ENCODE measurements around the gene DGKZ.

The DGKZ gene

GRCh38 chr11:46366260-46366659, 19.0 kb downstream of the DGKZ start:
- no peak overlapping the region for H2AFZ ChIP-seq (ENCODE audit: low read length)
- H3K4me1 ChIP-seq (ENCODE audit: low read length): no peaks in the 10 kb centered on the region
- no peak overlapping the region for H3K9ac ChIP-seq (ENCODE audit: low read length)
- no peaks in the 10 kb centered on the region for H4K20me1 ChIP-seq (ENCODE audit: insufficient read depth, low read length)
- peaks cover 18% of the 10 kb centered on the region for H3K79me2 ChIP-seq (ENCODE audit: low read length)
- no peaks in the 10 kb centered on the region for H3F3A ChIP-seq (ENCODE audit: insufficient read depth, low read length)
- no peak for DNase-seq
- no peak overlapping the region for H3K4me2 ChIP-seq (ENCODE audit: low read depth, low read length)
- H3K4me3 ChIP-seq (ENCODE audit: low read length): no peak overlapping the region
- no peaks in the 10 kb centered on the region for H3K27me3 ChIP-seq (replicated peaks; ENCODE audit: insufficient read depth, low read length)
- H3K9me3 ChIP-seq (replicated peaks; ENCODE audit: insufficient read depth, low read length): no peaks in the 10 kb centered on the region
- no peak for TF ChIP-seq EZH2 (optimal IDR thresholded peaks at IDR 0.05; ENCODE audit: low read depth, low read length)
- TF ChIP-seq, protein P1, sequence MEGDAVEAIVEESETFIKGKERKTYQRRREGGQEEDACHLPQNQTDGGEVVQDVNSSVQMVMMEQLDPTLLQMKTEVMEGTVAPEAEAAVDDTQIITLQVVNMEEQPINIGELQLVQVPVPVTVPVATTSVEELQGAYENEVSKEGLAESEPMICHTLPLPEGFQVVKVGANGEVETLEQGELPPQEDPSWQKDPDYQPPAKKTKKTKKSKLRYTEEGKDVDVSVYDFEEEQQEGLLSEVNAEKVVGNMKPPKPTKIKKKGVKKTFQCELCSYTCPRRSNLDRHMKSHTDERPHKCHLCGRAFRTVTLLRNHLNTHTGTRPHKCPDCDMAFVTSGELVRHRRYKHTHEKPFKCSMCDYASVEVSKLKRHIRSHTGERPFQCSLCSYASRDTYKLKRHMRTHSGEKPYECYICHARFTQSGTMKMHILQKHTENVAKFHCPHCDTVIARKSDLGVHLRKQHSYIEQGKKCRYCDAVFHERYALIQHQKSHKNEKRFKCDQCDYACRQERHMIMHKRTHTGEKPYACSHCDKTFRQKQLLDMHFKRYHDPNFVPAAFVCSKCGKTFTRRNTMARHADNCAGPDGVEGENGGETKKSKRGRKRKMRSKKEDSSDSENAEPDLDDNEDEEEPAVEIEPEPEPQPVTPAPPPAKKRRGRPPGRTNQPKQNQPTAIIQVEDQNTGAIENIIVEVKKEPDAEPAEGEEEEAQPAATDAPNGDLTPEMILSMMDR (IDR thresholded peaks at IDR 0.05; ENCODE audit: low read length): no peak
- no peak for TF ChIP-seq EZH2phosphoT487 (IDR thresholded peaks at IDR 0.05; ENCODE audit: low read length)
- no peak overlapping the region for H3K27ac ChIP-seq (ENCODE audit: low read length)
- H3K9me2 ChIP-seq (replicated peaks; ENCODE audit: insufficient read depth, low read length): no peaks in the 10 kb centered on the region
- H3K36me3 ChIP-seq (replicated peaks; ENCODE audit: insufficient read depth, low read length): no peaks in the 10 kb centered on the region

- H2AFZ ChIP-seq (ENCODE audit: low read length): no peak overlapping the region
- no peak overlapping the region for H3K9ac ChIP-seq (ENCODE audit: low read length)
- no peak overlapping the region for H3K4me2 ChIP-seq (ENCODE audit: low read depth, low read length)
- no peaks in the 10 kb centered on the region for H3K36me3 ChIP-seq (replicated peaks; ENCODE audit: insufficient read depth, low read length)
- no peak for TF ChIP-seq EZH2 (optimal IDR thresholded peaks at IDR 0.05; ENCODE audit: low read depth, low read length)
- TF ChIP-seq, protein P1 (IDR thresholded peaks at IDR 0.05; ENCODE audit: low read length): no peak
- TF ChIP-seq EZH2phosphoT487 (IDR thresholded peaks at IDR 0.05; ENCODE audit: low read length): no peak
- no peaks in the 10 kb centered on the region for H3K27me3 ChIP-seq (replicated peaks; ENCODE audit: insufficient read depth, low read length)
- no peak for DNase-seq
- no peaks in the 10 kb centered on the region for H4K20me1 ChIP-seq (ENCODE audit: insufficient read depth, low read length)
- no peaks in the 10 kb centered on the region for H3F3A ChIP-seq (ENCODE audit: insufficient read depth, low read length)
- H3K27ac ChIP-seq (ENCODE audit: low read length): no peak overlapping the region
- H3K4me3 ChIP-seq (ENCODE audit: low read length): no peak overlapping the region
- H3K4me1 ChIP-seq (ENCODE audit: low read length): no peaks in the 10 kb centered on the region
- no peaks in the 10 kb centered on the region for H3K9me3 ChIP-seq (replicated peaks; ENCODE audit: insufficient read depth, low read length)
- H3K9me2 ChIP-seq (replicated peaks; ENCODE audit: insufficient read depth, low read length): no peaks in the 10 kb centered on the region
- H3K79me2 ChIP-seq (ENCODE audit: low read length): peaks cover 13% of the 10 kb centered on the region
Observed at GRCh38 chr11:46366661-46367161, 19.4 kb downstream of the DGKZ start.

GRCh38 chr11:46367244-46367915, 20.1 kb downstream of the DGKZ start:
- H3K4me2 ChIP-seq (ENCODE audit: low read depth, low read length): no peak overlapping the region
- DNase-seq: no peak

More at GRCh38 chr11:46367244-46367915, 20.1 kb downstream of the DGKZ start:
- Histone ChIP-seq H3K9ac (ENCODE audit: low read length) (no peak overlapping the region), H3K79me2 (ENCODE audit: low read length) (peaks cover 7% of the 10 kb centered on the region; the same call in 1 of the 2 replicates), H4K20me1 (ENCODE audit: insufficient read depth, low read length) (no peaks in the 10 kb centered on the region), H3K27me3 (replicated peaks; ENCODE audit: insufficient read depth, low read length) (no peaks in the 10 kb centered on the region), H3K9me3 (replicated peaks; ENCODE audit: insufficient read depth, low read length) (no peaks in the 10 kb centered on the region), H3K4me3 (ENCODE audit: low read length) (no peak overlapping the region), H3K27ac (ENCODE audit: low read length) (no peak overlapping the region), H3K9me2 (replicated peaks; ENCODE audit: insufficient read depth, low read length) (no peaks in the 10 kb centered on the region), H2AFZ (ENCODE audit: low read length) (no peak overlapping the region), H3K36me3 (replicated peaks; ENCODE audit: insufficient read depth, low read length) (no peaks in the 10 kb centered on the region), H3K4me1 (ENCODE audit: low read length) (no peaks in the 10 kb centered on the region), H3F3A (ENCODE audit: insufficient read depth, low read length) (no peaks in the 10 kb centered on the region)
- TF ChIP-seq, protein P1 (IDR thresholded peaks at IDR 0.05; ENCODE audit: low read length): peak; percentile 59
- TF ChIP-seq EZH2 (optimal IDR thresholded peaks at IDR 0.05; ENCODE audit: low read depth, low read length): no peak
